NCI-H1048 (cell line): ENCODE measurements around the gene RPAP3.

Experiments used
- DNase-seq: peaks from one replicate; lab custom pipeline; 2025; lab: John Stamatoyannopoulos, UW

Gene RPAP3

GRCh38 chr12:47718531-47718930 lies 12.7 kb upstream of the RPAP3 start:
- DNase-seq, result no peak

GRCh38 chr12:47717443-47718193 lies 11.8 kb upstream of the RPAP3 start:
- no peak for DNase-seq

- DNase-seq, result no peak
Measured at GRCh38 chr12:47717046-47717442, 11.2 kb upstream of the RPAP3 start.

DNA sequence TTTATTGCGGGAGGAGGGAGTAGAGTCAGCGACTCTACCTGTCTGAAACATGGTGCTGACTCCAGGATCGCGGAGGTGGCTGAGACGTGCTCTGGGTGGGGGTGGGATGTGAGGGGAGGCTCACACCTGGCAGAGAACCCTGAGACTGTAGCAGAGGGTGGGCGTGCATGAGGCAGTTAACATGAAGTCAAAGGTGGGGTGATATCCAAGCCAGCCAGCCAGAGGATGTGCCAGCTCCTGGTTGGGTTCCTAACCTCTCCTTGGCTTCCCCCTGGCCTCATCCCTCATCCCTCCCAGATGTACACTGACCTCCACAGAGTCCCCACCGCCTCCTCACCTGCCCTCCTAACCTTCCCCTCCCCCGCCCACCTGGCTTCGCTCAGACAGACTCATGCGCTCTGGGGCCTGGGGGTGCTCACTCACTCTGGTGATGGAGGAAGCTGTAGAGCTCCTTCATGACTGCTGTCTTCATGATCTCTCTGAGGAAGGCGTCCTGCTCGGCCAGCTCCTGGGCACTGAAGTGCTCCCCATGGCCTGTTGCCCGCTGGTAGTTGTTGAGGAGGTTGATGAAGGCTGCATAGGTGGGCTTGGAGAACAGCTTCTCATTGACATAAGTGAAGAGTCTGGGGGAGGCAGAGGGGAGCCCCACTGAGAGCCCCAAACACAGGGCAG lies 10.2 kb upstream of the RPAP3 start:
- DNase-seq, result no peak

- peak; percentile 26 for DNase-seq
Measured at GRCh38 chr12:47715393-47715876, 9.6 kb upstream of the RPAP3 start.

GRCh38 chr12:47714826-47715386 lies 9.1 kb upstream of the RPAP3 start:
- DNase-seq, result no peak

DNA sequence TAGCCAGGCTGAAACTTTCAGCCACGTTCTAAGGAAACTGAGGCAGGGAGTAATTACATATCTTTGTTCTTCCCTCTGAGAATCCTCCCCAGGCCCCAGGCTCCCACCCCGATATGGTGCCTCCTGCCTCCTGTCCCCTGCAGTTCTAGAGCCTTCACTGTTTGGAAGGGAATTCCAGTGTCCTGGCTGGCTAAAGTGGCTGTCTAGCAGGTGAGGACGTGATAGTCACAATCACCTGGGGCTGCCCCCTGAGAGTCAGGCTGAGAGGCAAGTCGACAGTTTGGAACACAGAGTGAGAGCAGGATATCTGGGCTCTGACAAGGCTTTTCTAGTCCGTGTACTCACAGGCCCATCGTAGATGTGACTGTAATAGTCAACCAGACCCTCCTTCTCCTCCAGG lies 6.3 kb upstream of the RPAP3 start:
- no peak for DNase-seq

- no peak for DNase-seq
Measured at GRCh38 chr12:47711448-47711847, 5.6 kb upstream of the RPAP3 start.

DNA sequence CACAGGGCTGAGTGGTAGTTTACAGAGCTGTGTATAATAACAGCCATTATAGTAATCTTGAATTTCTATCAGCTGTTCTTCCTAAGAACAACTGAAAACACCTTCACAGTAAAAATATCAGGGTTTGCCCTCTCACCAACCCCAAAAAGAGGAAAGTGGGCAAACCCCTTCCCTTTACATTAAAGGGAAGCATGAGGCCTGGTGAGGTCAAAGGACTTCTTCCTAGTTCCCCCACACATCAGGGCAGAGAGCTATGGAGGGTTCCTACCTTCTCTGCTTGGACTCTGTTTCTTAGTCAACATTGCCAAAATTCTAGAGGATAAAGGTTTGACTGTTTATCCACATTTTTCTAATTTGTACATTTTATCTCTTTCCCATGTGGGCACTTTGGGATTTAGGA lies 4.4 kb upstream of the RPAP3 start:
- DNase-seq, result no peak

- no peak for DNase-seq
Measured at GRCh38 chr12:47709671-47710070, 3.8 kb upstream of the RPAP3 start.

DNA sequence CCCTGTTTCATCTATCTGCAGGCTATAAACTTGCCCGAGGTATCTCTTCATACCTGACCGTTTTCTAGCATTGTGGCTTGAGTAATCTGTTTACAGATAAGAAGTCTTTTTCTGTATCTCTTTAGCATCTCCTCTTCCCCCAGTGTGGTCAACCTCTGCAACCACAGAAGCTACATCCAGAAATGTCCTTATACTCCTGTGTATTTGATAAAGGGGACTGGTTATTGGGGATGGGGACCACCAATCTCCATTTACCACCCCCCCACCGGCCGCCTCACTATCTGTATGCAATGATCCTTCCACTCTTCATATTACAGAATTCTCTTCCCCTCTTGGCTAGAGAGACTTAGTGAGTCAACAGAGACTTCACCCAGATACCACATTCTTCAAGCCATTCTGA lies 3.4 kb upstream of the RPAP3 start:
- no peak for DNase-seq

GRCh38 chr12:47707905-47708543 lies 2.2 kb upstream of the RPAP3 start:
- no peak for DNase-seq

GRCh38 chr12:47707355-47707754 lies 1.5 kb upstream of the RPAP3 start:
- no peak for DNase-seq

GRCh38 chr12:47705229-47705565 lies 633 bp downstream of the RPAP3 start:
- DNase-seq, result no peak

DNA sequence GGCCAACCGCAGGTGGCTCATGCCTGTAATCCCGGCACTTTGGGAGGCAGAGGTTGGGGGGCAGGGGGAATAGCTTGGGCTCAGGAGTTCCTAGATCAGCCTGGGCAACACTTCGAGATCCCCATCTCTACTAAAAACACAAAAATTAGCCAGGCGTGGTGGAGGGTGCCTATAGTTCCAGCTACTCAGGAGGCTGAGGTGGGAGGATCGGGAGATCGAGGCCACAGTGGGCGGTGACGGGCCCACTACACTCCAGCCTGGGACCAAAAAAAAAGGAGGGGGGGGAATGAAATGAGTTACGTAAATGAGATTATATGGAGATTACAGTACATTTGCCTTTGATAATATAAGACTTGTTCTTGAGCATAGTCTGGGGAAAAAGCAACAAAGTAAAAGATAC lies 1.1 kb downstream of the RPAP3 start:
- no peak for DNase-seq

DNA sequence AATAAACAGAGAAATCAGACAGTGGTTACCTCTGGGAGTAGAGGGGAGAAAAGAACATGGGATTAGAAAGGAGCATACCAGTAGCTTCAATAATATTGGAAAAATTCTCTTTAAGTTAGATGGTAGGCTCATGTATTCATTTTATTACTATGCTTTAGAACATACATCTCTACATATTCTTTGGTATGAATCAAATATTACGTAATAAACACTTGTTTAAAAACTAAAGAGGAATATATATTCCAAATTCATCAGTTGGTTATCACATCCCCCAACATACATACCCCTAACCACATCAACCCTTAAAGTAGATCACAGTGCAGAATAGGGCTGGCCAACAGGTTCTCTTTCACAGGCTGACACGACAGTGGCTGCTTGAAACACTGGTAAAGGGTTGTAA lies 5.6 kb downstream of the RPAP3 start:
- no peak for DNase-seq

DNA sequence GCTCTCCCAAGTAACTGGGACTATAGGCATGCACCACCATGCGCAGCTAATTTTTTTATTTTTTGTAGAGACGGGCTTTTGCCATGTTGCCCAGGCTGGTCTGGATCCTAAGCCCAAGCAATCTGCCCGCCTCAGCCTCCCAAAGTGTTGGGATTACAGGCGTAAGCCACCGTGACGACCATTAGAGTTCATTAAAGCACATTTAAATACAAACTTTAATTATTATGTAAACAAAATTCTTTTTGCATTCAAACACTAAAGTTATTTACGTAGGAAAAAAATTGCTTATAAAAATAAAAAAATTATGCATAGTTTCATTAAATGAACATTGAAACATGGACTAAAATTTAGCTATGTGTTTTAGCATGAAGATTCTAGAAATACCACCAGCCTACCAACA lies 7.2 kb downstream of the RPAP3 start:
- DNase-seq, result no peak

- no peak for DNase-seq
Measured at GRCh38 chr12:47698055-47698454, 7.8 kb downstream of the RPAP3 start.

DNA sequence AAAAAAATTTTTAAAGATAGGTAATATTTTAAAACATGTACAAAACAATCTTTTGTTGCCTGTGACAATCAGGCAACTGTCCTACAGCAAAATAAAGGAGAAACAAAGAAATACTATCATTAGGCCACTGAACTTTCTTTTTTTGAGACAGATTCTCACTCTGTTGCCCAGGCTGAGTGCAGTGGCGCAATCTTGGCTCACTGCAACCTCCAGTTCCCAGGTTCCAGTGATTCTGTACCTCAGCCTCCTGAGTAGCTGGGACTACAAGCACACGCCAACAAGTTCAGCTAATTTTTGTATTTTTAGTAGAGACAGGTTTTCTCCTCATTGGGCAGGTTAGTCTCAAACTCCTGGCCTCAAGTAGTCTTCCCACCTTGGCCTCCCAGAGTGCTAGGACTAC lies 16.6 kb downstream of the RPAP3 start:
- DNase-seq, result no peak

DNA sequence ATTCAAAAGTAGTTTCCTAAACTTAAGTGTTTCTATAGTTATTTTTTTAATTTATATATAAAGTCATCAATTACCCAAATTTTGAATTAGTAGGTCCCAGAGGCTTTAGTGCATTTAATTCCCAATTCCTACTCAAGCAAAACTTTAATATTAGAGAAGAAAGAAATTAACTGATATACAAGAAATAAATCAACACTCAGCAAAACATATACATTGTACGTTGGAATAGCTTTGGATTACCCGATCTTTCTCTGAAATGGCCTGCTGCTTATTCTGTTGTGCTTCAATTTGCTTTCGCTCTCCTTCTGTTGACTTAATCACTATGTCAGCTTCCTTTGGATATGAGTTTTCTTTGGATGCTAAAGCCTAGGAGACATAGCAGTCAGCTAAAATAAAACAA lies 18.2 kb downstream of the RPAP3 start:
- DNase-seq, result no peak

DNA sequence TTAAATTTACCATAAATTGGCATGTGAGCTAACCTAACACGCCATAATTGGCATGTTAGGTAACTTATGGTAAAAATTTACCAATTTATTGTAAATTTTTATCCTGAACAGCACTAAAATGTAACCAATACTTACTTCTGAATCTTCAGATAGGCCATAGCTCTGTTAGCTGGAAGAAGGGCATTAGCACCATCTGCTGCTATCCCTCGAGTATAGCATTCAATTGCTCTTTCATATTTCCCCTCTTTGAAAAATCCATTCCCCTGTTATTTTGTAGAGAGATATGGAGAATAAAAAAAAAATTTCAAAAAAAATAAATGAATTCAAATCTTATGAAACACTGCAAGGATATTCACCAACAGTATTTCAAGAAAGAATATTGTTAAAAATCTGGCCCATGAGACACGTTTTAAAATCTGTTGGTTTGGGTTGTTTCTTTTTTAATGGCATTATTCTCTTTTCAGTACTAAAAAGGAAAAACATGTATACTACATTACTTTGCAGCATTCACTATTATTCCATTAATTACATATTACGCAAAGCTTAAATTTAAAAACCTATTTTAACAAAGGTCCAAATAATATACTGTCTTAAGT lies 19.1 kb downstream of the RPAP3 start:
- DNase-seq, result no peak

GRCh38 chr12:47679785-47680184 lies 26.0 kb downstream of the RPAP3 start:
- no peak for DNase-seq

- DNase-seq, result no peak
Measured at GRCh38 chr12:47672068-47672467, 33.8 kb downstream of the RPAP3 start.
